Measurements from ENCODE around the gene P3H4.

- no peak for TF ChIP-seq CTCF (IDR thresholded peaks at IDR 0.05)
- TF ChIP-seq POLR2A (IDR thresholded peaks at IDR 0.05) = no peak
These were observed 11.8 kb upstream of the P3H4 start for GRCh38 chr17:41823580-41823979.

Measured in right lobe of liver (tissue), 4 donors.